ENCODE measurements around the gene ANO7.

The ANO7 gene

DNA sequence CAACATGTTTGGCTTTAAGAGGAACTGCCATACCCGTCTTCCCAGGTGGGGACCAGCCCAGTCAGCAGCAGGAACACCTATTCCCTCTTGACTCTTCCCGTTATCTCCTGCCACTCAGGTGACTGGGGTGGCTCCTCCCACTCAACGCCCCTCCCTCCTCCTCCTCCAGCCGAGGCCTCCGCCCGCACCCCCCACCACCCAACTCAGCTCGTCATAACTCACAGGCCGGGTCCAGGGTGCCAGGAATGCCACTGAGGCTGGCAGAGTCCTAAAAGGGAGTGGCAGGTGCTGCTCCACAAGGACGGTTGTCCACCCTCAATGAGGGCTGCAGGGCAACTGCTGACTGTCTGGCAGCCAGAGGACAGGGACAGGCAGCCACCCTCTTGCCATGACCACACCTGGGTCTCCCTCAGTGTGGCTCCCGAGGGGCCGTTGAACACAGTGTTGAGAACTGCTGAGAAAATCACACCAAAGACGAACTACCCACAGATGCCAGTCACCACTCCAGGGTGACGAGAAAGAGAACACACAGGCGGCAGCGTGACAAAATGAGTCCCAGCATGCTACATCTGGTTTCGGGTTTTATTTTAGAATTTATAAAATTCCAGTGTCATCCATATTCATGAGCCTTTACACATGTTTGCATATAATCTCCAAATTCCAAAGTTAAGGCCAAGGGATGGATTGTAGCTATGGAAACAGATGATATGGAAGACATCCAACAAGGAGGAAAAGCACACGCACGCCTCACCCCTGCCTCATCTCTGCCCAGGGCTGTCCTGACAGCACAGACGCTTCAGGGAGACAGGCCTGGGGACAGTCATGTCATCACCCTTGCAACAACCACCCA is 38.5 kb downstream of the ANO7 start:
- Histone ChIP-seq H3K4me1 (no peaks in the 10 kb centered on the region), H3K79me2 (no peaks in the 10 kb centered on the region), H2AFZ (no peak overlapping the region), H3K9ac (no peak overlapping the region), H3K27me3 (ENCODE audit: control insufficient read depth, insufficient read depth, low read length) (no peaks in the 10 kb centered on the region), H3K4me2 (ENCODE audit: low read length) (no peak overlapping the region), H3K4me3 (ENCODE audit: low read depth, low read length) (no peak overlapping the region), H3K27ac (no peak overlapping the region), H3K36me3 (ENCODE audit: control insufficient read depth, insufficient read depth, low read length) (no peaks in the 10 kb centered on the region), H3K9me3 (ENCODE audit: control insufficient read depth, low read length) (no peaks in the 10 kb centered on the region)
- TF ChIP-seq, protein P1, sequence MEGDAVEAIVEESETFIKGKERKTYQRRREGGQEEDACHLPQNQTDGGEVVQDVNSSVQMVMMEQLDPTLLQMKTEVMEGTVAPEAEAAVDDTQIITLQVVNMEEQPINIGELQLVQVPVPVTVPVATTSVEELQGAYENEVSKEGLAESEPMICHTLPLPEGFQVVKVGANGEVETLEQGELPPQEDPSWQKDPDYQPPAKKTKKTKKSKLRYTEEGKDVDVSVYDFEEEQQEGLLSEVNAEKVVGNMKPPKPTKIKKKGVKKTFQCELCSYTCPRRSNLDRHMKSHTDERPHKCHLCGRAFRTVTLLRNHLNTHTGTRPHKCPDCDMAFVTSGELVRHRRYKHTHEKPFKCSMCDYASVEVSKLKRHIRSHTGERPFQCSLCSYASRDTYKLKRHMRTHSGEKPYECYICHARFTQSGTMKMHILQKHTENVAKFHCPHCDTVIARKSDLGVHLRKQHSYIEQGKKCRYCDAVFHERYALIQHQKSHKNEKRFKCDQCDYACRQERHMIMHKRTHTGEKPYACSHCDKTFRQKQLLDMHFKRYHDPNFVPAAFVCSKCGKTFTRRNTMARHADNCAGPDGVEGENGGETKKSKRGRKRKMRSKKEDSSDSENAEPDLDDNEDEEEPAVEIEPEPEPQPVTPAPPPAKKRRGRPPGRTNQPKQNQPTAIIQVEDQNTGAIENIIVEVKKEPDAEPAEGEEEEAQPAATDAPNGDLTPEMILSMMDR (IDR thresholded peaks at IDR 0.05) = no peak

DNA sequence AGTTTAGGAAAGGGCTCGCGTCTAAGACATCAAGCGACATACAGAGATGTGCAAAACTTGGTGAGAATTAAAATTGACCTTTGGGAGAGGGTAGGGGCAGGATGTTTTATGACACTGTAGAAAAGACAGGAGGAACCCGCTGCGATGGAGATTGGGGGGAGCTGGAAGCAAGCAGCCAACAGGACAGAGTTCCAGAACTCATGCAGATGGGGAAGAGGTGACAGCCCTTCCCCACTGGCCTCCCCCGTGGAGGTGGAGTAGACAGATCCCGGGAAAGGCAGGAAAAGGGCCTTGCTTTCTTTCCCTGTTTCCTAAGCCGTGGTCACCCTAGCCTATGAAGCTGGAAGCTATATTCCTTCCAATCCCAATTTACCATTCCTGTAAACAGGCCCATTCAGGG is 39.1 kb downstream of the ANO7 start:
- H3K4me2 ChIP-seq (ENCODE audit: low read length) = no peak overlapping the region
- H3K36me3 ChIP-seq (ENCODE audit: control insufficient read depth, insufficient read depth, low read length) = no peaks in the 10 kb centered on the region
- no peak overlapping the region for H3K9ac ChIP-seq
- H3K4me1 ChIP-seq = no peaks in the 10 kb centered on the region
- H3K9me3 ChIP-seq (ENCODE audit: control insufficient read depth, low read length) = no peaks in the 10 kb centered on the region
- TF ChIP-seq, protein P1 (IDR thresholded peaks at IDR 0.05) = no peak
- H2AFZ ChIP-seq = no peak overlapping the region
- H3K27ac ChIP-seq = no peak overlapping the region
- no peaks in the 10 kb centered on the region for H3K27me3 ChIP-seq (ENCODE audit: control insufficient read depth, insufficient read depth, low read length)
- H3K79me2 ChIP-seq = no peaks in the 10 kb centered on the region
- H3K4me3 ChIP-seq (ENCODE audit: low read depth, low read length) = no peak overlapping the region

DNA sequence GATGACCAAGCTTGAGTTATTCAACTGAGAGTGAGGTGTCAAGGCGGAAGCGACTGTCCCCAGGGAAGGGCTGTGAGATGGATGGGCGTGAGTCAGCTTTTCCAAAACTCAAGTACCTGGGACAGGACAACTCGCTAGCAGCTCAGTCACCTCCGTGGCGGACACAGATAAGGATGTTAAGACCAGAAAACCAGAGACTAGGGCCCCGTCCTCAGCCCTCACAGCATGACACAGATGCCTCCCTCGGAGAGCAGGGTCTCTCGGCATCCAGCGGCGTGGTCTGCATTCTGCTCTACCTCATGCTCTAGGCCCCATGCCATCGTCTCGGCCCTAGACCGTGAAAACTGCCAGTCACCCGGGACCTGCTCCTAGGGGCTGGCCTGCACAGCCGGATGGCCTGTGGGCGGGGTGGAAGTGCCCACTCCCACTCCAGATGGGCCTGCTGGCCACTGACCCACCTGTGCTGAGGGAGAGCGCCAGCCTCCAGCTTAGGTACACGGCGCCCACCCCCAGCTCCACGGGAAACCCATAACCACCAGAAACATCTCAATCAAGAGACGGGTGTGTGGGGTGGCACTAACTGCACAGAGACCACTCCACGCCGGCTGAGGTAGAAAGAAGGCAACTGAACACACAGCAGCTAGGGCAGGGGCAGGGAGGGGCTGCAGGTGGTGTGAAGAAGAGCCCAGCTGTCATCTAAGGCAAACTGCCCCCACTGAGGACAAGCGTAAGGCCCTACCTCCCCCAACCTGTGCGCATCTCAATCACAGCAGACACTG is 39.8 kb downstream of the ANO7 start:
- Histone ChIP-seq H3K4me1 (no peaks in the 10 kb centered on the region), H2AFZ (no peak overlapping the region), H3K9ac (no peak overlapping the region), H3K27me3 (ENCODE audit: control insufficient read depth, insufficient read depth, low read length) (no peaks in the 10 kb centered on the region), H3K9me3 (ENCODE audit: control insufficient read depth, low read length) (no peaks in the 10 kb centered on the region), H3K79me2 (no peaks in the 10 kb centered on the region), H3K4me2 (ENCODE audit: low read length) (no peak overlapping the region), H3K36me3 (ENCODE audit: control insufficient read depth, insufficient read depth, low read length) (no peaks in the 10 kb centered on the region), H3K27ac (no peak overlapping the region), H3K4me3 (ENCODE audit: low read depth, low read length) (no peak overlapping the region)
- TF ChIP-seq, protein P1 (IDR thresholded peaks at IDR 0.05) = no peak

DNA sequence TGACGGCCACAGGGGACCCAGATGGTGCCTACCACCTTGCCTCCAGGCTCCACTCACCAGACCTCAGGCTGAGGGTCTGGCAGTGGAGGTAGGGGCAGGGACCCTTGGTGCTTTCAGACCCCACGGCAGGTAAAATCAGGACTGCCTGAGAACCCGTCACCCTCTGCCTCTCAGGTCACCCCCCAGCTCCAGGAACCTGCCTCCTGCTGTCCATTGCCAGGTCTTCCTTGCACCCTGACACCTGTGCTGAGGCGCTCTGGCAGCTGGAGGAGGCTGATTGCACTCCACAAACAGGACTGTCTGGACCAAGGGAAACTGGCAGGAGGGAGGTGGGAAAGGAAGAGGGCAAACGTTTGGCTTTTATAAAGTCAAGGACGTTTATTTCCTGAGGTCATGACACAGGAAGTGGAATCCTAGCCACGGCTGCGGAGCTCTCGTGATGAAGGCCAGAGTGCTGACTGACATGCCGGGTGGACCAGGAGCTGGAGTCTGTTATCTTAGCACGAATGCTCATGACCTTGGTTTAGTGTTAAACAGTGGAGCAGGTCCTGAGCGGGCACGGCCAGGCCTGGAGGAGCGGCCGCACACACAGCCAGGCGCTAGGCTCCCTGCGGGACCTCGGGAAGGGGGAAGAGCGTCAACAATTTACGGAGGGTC is 40.5 kb downstream of the ANO7 start:
- no peaks in the 10 kb centered on the region for H3K27me3 ChIP-seq (ENCODE audit: control insufficient read depth, insufficient read depth, low read length)
- H3K79me2 ChIP-seq = no peaks in the 10 kb centered on the region
- H3K9ac ChIP-seq = no peak overlapping the region
- no peak overlapping the region for H3K27ac ChIP-seq
- H3K4me2 ChIP-seq (ENCODE audit: low read length) = no peak overlapping the region
- no peak overlapping the region for H2AFZ ChIP-seq
- TF ChIP-seq, protein P1 (IDR thresholded peaks at IDR 0.05) = no peak
- H3K4me3 ChIP-seq (ENCODE audit: low read depth, low read length) = no peak overlapping the region
- no peaks in the 10 kb centered on the region for H3K36me3 ChIP-seq (ENCODE audit: control insufficient read depth, insufficient read depth, low read length)
- H3K9me3 ChIP-seq (ENCODE audit: control insufficient read depth, low read length) = no peaks in the 10 kb centered on the region
- H3K4me1 ChIP-seq = no peaks in the 10 kb centered on the region

All from parathyroid adenoma (tissue), 2 donors.